SHP77 treated with DMSO at 0.1 percent for 48 hours (cell line): ENCODE measurements around the gene STAMBPL1.
"Not testable (repeated sequence)": the region's sequence is repeated elsewhere in the genome, so short reads cannot be mapped to it uniquely, and the experiment has no call there.

ENCODE experiments used
- DNase-seq: peaks from one replicate; lab custom pipeline; 2025; lab: John Stamatoyannopoulos, UW

The STAMBPL1 gene

GRCh38 chr10:88920986-88921593 lies 41.0 kb downstream of the STAMBPL1 start:
- DNase-seq, result no peak

DNA sequence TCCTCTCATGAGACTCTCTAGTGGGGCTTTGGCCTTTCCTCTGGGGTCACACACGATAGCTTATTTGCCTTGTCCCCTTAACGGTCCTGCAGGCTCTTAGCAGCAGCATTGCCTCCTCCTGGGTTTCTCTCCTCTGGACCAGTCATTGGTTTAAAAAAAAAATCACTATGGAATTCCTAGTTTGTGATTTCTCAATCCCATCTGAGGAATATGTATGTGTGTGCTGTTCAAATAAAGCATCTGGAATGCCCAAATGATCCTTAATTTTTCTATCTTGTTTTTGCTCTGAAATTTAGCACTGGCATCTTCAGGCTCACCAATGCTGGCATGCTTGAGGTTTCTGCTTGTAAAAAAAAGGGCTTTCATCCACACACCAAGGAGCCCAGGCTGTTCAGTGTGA lies 42.0 kb downstream of the STAMBPL1 start:
- no peak for DNase-seq

- DNase-seq, result no peak
Measured at GRCh38 chr10:88923520-88923919, 43.5 kb downstream of the STAMBPL1 start.

DNA sequence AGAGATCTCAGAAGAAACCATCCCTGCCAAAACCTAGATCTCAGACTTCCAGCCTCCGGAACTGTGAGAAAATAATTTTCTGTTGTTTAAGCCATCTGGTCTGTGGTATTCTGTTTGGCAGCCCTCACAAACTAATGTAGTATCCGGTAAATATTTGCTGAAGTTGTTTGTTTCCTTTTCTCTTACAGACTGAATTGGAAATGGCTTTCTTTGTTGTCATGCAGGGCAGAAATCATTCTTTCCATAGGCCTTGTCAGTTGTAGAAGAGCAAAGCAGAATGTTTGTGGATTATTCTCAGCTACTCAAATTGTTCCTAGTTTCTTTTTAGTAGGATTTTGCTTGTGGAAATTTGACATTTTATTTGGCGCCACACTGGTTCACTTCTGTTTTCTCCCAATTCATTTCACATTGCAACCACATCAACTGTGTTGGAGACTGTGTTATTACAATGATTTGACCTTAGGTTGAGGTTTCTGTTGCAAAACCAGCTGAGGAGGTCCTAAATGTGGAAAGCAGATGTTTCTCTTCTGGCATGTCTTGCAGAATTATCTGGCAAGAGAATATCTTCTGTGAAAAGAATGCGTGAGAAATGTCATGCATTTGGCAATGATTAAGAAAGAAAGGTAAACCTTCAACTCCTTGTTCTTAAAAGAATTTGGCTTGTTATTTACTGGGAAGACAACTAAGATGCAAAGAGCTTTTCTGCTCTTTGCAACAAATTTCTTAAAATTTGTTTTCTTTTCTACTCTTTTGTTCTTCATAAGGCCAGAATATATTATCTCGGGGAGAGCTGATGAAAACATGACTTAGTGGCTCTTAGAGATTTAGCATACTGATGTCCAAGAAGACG lies 46.7 kb downstream of the STAMBPL1 start:
- no peak for DNase-seq

DNA sequence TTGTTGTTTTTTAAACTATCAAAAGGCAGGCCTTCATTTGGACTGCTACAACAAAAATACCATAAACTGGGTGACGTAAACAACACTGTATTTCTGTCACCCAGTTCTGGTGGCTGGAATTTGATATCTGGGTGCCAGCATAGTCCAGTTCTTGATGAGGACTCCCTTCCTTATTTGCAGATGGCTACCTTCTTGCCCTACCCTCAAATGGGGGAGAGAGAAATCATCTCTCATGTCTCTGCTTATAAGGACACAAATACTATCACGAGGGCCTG lies 47.3 kb downstream of the STAMBPL1 start:
- no peak for DNase-seq

DNA sequence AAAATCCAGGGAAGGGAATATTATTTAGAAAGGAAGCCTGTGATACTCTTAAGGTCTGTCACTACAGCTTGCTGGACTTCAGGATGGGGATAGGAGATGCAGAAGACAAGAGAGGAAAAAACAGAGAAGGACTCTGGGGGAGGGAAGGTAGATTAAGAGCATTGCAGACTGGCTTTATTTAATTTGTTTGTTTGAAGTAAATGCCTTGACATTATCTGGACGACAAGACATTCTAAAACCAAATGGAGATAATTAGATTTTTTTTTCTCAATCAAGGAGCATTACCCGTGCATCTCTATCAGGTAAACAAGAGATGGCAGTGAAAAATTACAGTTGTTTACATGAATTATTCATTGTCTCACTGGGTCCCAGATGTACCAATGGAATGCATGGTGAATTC lies 48.2 kb downstream of the STAMBPL1 start:
- no peak for DNase-seq

GRCh38 chr10:88931548-88931947 lies 51.5 kb downstream of the STAMBPL1 start:
- no peak for DNase-seq

GRCh38 chr10:88932029-88932428 lies 52.0 kb downstream of the STAMBPL1 start:
- DNase-seq, result not testable (repeated sequence)

GRCh38 chr10:88932539-88933256 lies 52.7 kb downstream of the STAMBPL1 start:
- no peak for DNase-seq

DNA sequence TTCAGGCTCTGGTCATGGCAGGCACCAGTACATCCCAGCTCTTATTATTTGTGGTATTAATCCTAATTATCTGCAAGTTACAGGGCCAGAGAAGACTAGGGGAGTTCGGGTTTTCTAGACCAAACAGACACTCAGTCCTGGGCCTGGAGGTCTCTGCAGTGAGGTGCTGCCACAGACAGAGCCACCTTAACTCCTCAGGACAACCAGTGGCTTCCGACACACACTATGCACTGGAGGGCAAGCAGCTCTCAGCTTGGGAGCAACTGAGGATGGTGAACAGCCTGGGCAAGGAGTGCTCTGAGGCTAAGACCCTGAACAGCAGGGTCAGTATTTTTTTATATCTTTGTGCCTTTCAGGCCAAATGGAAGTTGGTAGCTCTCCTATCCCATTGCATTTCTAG lies 53.5 kb downstream of the STAMBPL1 start:
- no peak for DNase-seq

- DNase-seq, result peak; percentile 33
Measured at GRCh38 chr10:88934900-88935672, 55.0 kb downstream of the STAMBPL1 start.

DNA sequence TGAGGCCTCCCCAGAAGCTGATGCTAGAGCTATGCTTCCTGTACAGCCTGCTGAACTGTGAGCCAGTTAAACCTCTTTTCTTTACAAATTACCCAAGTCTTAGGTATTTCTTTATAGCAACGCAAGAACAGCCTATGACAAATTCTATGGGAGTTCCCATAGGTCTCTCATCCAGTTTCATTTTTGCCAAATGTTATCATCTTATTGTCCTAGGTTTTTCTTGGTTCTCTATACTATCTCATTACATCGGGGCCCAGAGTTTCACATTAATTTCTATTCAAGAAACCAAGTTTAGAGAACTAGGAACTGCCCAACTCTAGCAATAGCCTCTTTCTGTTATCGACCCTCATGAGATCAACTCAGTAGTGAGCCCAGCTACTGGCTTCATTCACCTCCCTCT lies 56.6 kb downstream of the STAMBPL1 start:
- no peak for DNase-seq

GRCh38 chr10:88938039-88938438 lies 58.0 kb downstream of the STAMBPL1 start:
- DNase-seq, result no peak

DNA sequence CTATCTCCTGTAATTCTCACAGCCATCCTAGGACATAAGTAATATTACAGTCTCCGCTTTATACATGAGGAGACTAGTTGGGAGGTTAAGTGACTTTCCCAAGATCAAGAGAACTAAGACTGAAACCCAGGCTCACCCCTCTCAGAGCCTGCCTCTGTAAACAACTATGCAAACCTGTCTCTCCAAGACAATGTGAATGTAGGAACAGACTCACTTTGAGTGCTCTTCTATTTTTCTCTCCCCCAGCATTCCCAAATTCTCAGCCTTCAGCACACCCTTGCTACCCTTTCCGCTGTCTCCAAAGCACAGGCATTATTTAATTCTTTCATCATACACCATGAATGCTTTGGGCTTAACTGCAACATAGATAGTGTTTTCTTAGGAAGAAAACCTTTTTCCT lies 58.9 kb downstream of the STAMBPL1 start:
- DNase-seq, result no peak

GRCh38 chr10:88941026-88941425 lies 61.0 kb downstream of the STAMBPL1 start:
- DNase-seq, result no peak

GRCh38 chr10:88943778-88944177 lies 63.7 kb downstream of the STAMBPL1 start:
- DNase-seq, result no peak

DNA sequence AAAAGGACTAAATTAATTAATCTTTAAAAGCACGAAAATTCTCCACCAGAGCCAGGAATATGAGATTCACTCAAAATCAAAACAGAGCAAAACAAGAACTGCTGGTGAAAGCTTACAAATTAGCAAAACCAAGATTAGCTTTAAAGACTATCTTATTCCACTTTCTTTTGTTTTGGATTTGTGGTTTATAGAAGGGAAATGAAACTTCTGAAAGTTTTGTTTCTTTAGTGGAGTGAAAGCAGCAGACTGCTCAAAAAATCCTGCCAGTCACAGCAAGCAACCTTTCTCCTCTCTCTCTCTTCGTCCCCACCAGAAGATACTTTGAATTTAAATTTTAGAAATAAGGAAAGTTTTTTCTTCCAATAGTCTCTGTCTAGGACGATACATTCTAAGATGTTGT lies 64.8 kb downstream of the STAMBPL1 start:
- DNase-seq, result no peak

DNA sequence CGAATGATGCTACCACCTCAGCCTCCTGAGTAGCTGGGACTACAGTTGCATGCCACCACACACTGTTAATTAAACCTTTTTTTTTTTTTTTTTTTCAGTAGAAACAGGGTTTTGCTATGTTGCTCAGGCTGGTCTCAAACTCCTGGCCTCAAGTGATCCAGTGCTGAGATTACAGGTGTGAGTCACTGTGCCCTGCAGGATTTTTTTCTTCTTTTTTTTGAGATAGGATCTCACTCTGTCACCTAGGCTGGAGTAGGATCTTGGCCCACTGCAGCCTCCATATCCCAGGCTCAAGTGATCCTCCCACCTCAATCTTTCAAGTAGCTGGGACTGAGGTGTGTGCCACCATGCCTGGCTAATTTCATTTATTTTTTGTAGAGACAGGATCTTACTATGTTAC lies 66.2 kb downstream of the STAMBPL1 start:
- no peak for DNase-seq

DNA sequence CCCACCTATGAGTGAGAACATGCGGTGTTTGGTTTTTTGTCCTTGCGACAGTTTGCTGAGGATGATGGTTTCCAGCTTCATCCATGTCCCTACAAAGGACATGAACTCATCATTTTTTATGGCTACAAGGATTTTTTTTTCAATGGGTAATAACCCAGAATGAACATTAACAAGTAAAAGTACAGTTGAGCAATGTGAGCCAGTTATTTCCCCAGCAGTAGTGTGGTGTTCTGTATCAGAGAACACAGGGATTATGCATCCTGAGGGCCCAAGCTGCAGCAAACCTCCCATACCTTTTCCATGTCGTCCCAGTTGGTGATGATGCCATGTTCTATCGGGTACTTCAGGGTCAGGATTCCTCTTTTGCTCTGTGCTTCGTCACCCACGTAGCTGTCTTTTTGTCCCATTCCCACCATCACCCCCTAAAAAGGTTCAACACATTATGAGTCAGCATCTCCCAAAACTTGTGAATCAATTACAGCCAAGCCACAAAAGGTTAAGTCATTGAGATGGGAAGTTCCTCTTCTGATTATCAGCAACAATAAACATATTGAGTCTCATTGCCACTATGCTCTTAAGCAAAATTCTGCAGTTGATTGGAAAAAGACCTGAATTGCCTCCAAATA lies 67.0 kb downstream of the STAMBPL1 start:
- no peak for DNase-seq

GRCh38 chr10:88949051-88949450 lies 69.0 kb downstream of the STAMBPL1 start:
- DNase-seq, result no peak

DNA sequence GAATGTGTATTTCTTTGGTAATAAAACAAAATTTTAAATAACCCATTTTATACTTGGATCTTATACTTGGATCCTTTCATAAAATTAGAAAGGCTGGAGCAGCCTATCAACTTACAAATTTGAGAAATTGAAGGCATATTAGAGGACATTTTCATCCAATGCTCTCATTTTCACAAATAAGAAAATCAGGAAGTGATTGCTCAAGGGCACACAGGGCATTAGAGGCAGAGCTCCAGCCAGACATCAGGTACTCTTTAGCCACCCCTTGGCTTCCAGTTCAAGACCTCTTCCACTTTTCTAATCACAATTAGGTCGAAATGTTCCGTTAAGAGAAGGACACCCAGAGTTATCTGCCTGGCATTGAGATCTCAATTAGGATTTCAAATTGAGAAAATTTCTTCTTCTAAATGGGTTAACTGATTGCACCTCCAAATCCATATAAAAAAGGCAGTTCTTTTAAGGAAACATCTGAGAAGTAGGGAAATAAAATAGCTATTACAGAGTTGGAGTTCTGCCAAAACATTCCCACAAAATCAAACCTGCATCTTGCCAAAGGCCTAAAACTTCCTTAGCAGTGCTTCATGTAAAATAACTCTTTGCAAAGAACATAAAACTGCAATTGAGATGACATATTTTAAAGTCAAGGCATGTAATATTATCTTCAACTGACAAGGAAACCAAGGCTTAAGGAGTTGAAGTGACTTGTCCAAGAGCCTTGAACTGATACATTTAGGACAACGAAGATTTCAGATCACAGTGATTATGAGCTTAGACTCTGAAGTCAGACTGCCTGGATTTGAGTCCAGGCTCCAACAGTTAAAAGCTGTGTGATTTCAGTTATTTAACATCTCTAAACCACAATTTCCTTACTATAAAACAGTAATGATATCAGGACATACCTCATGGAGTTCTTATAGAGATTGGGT lies 70.1 kb downstream of the STAMBPL1 start:
- no peak for DNase-seq
